GM12865 (cell line): ENCODE results near the gene EHBP1.

Source experiments
- DNase-seq: peaks from one replicate; pipeline ENCODE4 v3.0.0; 2010; ENCODE audit warnings: low read depth
- H3K4me3 ChIP-seq: 2 replicates; pipeline ENCODE4 v1.5.1; 2011; ENCODE audit warnings: mild to moderate bottlenecking, low read depth, low read length, control low read depth
- TF ChIP-seq, protein P1 (sequence below): IDR thresholded peaks from 2 replicates; pipeline ENCODE4 v1.5.1; 2011; ENCODE audit warnings: low read length, control low read depth, low read depth, inconsistent platforms; ENCODE audit not compliant: insufficient read depth; ENCODE audit errors: missing control alignments

Gene EHBP1

GRCh38 chr2:63053081-63053888 is 347.8 kb downstream of the EHBP1 start:
- DNase-seq = no peak
- TF ChIP-seq, protein P1, sequence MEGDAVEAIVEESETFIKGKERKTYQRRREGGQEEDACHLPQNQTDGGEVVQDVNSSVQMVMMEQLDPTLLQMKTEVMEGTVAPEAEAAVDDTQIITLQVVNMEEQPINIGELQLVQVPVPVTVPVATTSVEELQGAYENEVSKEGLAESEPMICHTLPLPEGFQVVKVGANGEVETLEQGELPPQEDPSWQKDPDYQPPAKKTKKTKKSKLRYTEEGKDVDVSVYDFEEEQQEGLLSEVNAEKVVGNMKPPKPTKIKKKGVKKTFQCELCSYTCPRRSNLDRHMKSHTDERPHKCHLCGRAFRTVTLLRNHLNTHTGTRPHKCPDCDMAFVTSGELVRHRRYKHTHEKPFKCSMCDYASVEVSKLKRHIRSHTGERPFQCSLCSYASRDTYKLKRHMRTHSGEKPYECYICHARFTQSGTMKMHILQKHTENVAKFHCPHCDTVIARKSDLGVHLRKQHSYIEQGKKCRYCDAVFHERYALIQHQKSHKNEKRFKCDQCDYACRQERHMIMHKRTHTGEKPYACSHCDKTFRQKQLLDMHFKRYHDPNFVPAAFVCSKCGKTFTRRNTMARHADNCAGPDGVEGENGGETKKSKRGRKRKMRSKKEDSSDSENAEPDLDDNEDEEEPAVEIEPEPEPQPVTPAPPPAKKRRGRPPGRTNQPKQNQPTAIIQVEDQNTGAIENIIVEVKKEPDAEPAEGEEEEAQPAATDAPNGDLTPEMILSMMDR = no peak
- H3K4me3 ChIP-seq = no peak overlapping the region

DNA sequence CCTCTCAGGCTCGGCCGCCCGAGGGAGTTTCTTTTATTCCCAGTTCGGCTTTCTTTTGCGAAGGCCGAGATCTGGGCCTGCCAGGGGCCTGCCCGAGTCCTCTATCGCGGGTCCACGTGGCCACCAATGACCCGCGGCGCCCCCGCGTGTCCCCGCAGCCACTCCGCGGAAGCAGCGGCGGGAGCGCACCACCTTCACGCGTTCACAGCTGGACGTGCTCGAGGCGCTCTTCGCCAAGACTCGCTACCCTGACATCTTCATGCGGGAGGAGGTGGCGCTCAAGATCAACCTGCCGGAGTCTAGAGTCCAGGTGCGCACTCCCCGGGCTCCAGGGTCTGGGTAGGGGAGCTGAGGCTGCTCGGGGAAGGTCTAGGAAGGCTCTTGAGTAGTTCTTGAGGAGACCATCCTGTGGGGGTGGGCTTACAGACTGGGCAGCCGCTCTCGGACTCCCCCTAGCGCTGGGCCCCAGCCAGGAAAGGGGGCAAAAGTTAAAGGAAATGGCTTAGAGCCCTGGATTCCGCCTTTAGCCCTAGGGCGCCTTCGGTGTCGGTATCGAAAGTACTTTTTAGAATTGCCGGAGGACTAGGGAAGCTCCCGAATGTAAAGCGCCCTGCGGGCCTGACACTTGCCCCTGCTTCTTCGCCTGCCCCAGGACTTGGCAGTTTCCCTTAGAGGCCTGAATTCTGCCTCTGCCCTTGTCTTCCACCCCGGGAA is 348.5 kb downstream of the EHBP1 start:
- H3K4me3 ChIP-seq = no peak overlapping the region; the same call in 1 of the 2 replicates
- peak; percentile 47 for DNase-seq
- TF ChIP-seq, protein P1 = peak; percentile 59

DNA sequence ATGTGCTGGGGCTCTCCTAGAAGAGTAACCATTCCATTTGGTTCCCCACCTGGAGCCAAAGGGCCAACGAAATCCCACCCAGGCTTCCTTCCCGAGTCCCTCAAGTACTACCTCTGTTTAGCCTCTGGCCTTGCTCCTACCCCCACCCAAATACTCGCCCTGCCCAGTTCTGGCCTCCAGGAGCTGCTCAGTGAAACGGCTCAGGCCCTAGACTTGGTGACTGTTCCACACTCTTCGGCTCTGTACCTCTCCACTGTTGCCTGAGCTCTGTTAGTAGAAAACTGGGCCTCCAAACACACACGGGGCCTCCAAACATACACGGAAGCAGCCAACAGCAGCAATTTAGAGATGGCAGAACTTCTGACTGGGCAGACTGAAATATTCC is 349.3 kb downstream of the EHBP1 start:
- no peak for DNase-seq
- TF ChIP-seq, protein P1 = no peak
- no peak overlapping the region for H3K4me3 ChIP-seq

DNA sequence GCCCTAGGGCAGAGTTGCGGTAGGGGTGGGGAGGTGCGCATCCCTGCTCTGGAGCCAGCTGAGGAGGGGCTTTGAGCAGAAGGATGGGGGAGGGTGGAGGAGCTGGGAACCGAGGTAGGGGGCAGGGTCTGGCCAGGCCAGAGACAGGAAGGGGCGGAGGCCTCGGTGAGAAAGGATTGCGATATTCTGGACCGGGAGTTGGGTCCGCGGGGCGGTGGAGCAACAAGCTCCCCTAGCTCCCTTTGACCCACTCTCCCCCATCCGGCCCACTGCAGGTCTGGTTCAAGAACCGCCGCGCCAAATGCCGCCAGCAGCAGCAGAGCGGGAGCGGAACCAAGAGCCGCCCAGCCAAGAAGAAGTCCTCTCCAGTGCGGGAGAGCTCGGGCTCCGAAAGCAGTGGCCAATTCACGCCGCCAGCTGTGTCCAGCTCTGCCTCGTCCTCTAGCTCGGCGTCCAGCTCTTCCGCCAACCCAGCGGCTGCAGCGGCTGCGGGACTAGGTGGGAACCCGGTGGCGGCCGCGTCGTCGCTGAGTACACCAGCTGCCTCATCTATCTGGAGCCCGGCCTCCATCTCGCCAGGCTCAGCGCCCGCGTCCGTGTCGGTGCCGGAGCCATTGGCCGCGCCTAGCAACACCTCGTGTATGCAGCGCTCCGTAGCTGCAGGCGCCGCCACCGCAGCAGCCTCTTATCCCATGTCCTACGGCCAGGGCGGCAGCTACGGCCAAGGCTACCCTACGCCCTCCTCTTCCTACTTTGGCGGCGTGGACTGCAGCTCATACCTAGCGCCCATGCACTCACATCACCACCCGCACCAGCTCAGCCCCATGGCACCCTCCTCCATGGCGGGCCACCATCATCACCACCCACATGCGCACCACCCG is 350.0 kb downstream of the EHBP1 start:
- DNase-seq = peak; percentile 26
- TF ChIP-seq, protein P1 = no peak
- peak overlapping the region; percentile 35 for H3K4me3 ChIP-seq

- H3K4me3 ChIP-seq = peak overlapping the region; percentile 35
- peak; percentile 77 for DNase-seq
- TF ChIP-seq, protein P1 = no peak
Observed at GRCh38 chr2:63056107-63057050, 350.9 kb downstream of the EHBP1 start.
